ENCODE results near the gene WHAMM. TPM values are rescaled to one million over a fixed set of nuclear protein-coding genes. Genes with fewer than 3 reads are reported as not detected.

Gene WHAMM
- polyA plus RNA-seq, 1 experiment: 3.6 TPM

GRCh38 chr15:82845686-82846085 lies 36.3 kb downstream of the WHAMM start:
- Histone ChIP-seq H3K27me3 (ENCODE audit: control insufficient read depth, insufficient read depth, low read length) (no peaks in the 10 kb centered on the region), H3K27ac (ENCODE audit: low read depth, low read length) (no peak overlapping the region), H3K9me3 (ENCODE audit: control insufficient read depth, insufficient read depth, low read length) (no peaks in the 10 kb centered on the region), H3K4me3 (ENCODE audit: low read depth, low read length) (no peak overlapping the region)
- CTCF ChIA-PET: interaction anchor here (1.0 kb wide), 1 partner anchor 165 kb away, joined by 3 read pairs; no protein-coding TSS in a partner anchor
- POLR2A ChIA-PET: no interaction called here
- no peak for DNase-seq (ENCODE audit: low read depth, low spot score)
- TF ChIP-seq CTCF (IDR thresholded peaks at IDR 0.05; ENCODE audit: low read depth, low read length): no peak

- CTCF ChIA-PET: no interaction called here
- no peak for DNase-seq (ENCODE audit: low read depth, low spot score)
Measured at GRCh38 chr15:82846621-82847020, 37.2 kb downstream of the WHAMM start.

DNA sequence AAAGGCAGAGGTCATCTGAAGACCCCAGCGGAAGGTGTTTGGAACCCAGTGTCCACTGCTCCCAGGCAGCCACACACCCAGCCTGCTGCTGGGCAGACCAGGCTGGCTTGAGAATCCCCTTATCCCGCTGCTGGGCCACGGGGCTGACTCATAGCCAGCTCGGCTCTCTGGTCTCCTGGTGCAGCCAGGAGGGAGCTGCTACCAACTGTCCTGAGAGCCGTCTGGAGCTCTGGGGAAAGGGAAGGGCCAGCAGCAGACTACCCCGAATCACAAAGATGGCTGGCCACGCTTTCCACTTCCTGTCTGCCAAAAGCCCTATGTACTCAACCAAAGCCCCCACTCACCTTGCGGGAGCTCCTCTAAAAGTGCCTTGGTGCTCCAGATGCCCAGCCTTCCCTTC lies 38.3 kb downstream of the WHAMM start:
- no peak for DNase-seq (ENCODE audit: low read depth, low spot score)
- ChIA-PET POLR2A (interaction anchor here (0.8 kb wide), 1 partner anchor 37 kb away, joined by 3 read pairs; no protein-coding TSS in a partner anchor), CTCF (interaction anchor here (1.3 kb wide), 1 partner anchor 15 kb away, joined by 4 read pairs; no protein-coding TSS in a partner anchor)
- H3K27ac ChIP-seq (ENCODE audit: low read depth, low read length): no peak overlapping the region
- H3K9me3 ChIP-seq (ENCODE audit: control insufficient read depth, insufficient read depth, low read length): no peaks in the 10 kb centered on the region
- no peaks in the 10 kb centered on the region for H3K27me3 ChIP-seq (ENCODE audit: control insufficient read depth, insufficient read depth, low read length)
- H3K4me3 ChIP-seq (ENCODE audit: low read depth, low read length): no peak overlapping the region
- TF ChIP-seq CTCF (IDR thresholded peaks at IDR 0.05; ENCODE audit: low read depth, low read length): no peak

More at GRCh38 chr15:82846621-82847020, 37.2 kb downstream of the WHAMM start:
- Histone ChIP-seq H3K27me3 (ENCODE audit: control insufficient read depth, insufficient read depth, low read length) (no peaks in the 10 kb centered on the region), H3K9me3 (ENCODE audit: control insufficient read depth, insufficient read depth, low read length) (no peaks in the 10 kb centered on the region), H3K4me3 (ENCODE audit: low read depth, low read length) (no peak overlapping the region), H3K27ac (ENCODE audit: low read depth, low read length) (no peak overlapping the region)
- POLR2A ChIA-PET: no interaction called here
- no peak for TF ChIP-seq CTCF (IDR thresholded peaks at IDR 0.05; ENCODE audit: low read depth, low read length)

- Histone ChIP-seq H3K9me3 (ENCODE audit: control insufficient read depth, insufficient read depth, low read length) (no peaks in the 10 kb centered on the region), H3K27ac (ENCODE audit: low read depth, low read length) (no peak overlapping the region), H3K27me3 (ENCODE audit: control insufficient read depth, insufficient read depth, low read length) (no peaks in the 10 kb centered on the region), H3K4me3 (ENCODE audit: low read depth, low read length) (no peak overlapping the region)
- TF ChIP-seq CTCF (IDR thresholded peaks at IDR 0.05; ENCODE audit: low read depth, low read length): no peak
- POLR2A ChIA-PET: interaction anchor here (0.6 to 1.3 kb wide), 3 partner anchors 38 to 305 kb away, joined by 3 to 14 read pairs (median 3); no protein-coding TSS in a partner anchor
- no peak for DNase-seq (ENCODE audit: low read depth, low spot score)
- CTCF ChIA-PET: interaction anchor here (1.2 to 2.2 kb wide), 5 partner anchors 16 to 264 kb away, joined by 3 to 12 read pairs (median 4); no protein-coding TSS in a partner anchor
Measured at GRCh38 chr15:82848241-82848993, 39.0 kb downstream of the WHAMM start.
